CD8-positive, alpha-beta memory T cell (primary cell): ENCODE results near the gene CAMK1D. TPM values are rescaled to one million over a fixed set of nuclear protein-coding genes. Genes with fewer than 3 reads are reported as not detected.

Experiments used
- CTCF ChIA-PET: fragments of 350-600 bp; sonication (Branson Sonifier 250); formaldehyde crosslinking; loops from one replicate; lab custom pipeline; 2021; ENCODE audit warnings: antibody characterized with exemption; lab: Charles Lee
- POLR2A ChIA-PET: fragments of 350-600 bp; sonication (Branson Sonifier 250); formaldehyde crosslinking; loops from one replicate; lab custom pipeline; 2021; ENCODE audit warnings: antibody characterized with exemption; lab: Charles Lee
- DNase-seq, 5 donors: peaks; one replicate each; pipeline versions ENCODE4 v3.0.0 to v3.0.0-alpha.2; 2020 to 2022; ENCODE audit warnings: mixed read lengths in 1 of 5
- H3K27ac ChIP-seq: one replicate; pipeline ENCODE4 v1.7.0; 2013; ENCODE audit warnings: low read depth, mild to moderate bottlenecking, low read length, moderate library complexity
- H3K27me3 ChIP-seq: 2 replicates; pipeline ENCODE4 v1.7.0; 2013; ENCODE audit warnings: low read length, mild to moderate bottlenecking; ENCODE audit not compliant: insufficient read depth, poor library complexity, severe bottlenecking
- H3K36me3 ChIP-seq: 2 replicates; pipeline ENCODE4 v1.7.0; 2013; ENCODE audit warnings: mild to moderate bottlenecking, low read length, moderate library complexity; ENCODE audit not compliant: insufficient read depth
- H3K4me1 ChIP-seq: 2 replicates; pipeline ENCODE4 v1.7.0; 2013; ENCODE audit warnings: mild to moderate bottlenecking, low read length, moderate library complexity; ENCODE audit not compliant: insufficient read depth
- H3K4me3 ChIP-seq: 2 replicates; pipeline ENCODE4 v1.7.0; 2013; ENCODE audit warnings: mild to moderate bottlenecking, low read length
- H3K9me3 ChIP-seq: 2 replicates; pipeline ENCODE4 v1.7.0; 2013; ENCODE audit warnings: mild to moderate bottlenecking, low read length
- H3K27ac Mint-ChIP-seq, 8 donors: one replicate each; pipeline ENCODE4 v1.8.0; 2020 to 2021; ENCODE audit warnings: mixed read lengths in 8 of 8, mild to moderate bottlenecking in 6 of 8, inconsistent platforms in 3 of 8, moderate library complexity in 3 of 8
- H3K27me3 Mint-ChIP-seq, 2 donors: one replicate each; pipeline ENCODE4 v1.8.0; 2020 to 2021; ENCODE audit warnings: mixed read lengths in 2 of 2, mild to moderate bottlenecking in 1 of 2, moderate library complexity in 1 of 2
- H3K36me3 Mint-ChIP-seq, 3 donors: one replicate each; pipeline ENCODE4 v1.8.0; 2020 to 2021; ENCODE audit warnings: mixed read lengths in 3 of 3, inconsistent platforms in 1 of 3, mild to moderate bottlenecking in 1 of 3
- H3K4me1 Mint-ChIP-seq, 3 donors: one replicate each; pipeline ENCODE4 v1.8.0; 2020 to 2021; ENCODE audit warnings: mixed read lengths in 3 of 3, inconsistent platforms in 1 of 3, mild to moderate bottlenecking in 1 of 3
- H3K4me3 Mint-ChIP-seq, 7 donors: one replicate each; pipeline ENCODE4 v1.8.0; 2020 to 2021; ENCODE audit warnings: mixed read lengths in 7 of 7, mild to moderate bottlenecking in 6 of 7, moderate library complexity in 4 of 7, inconsistent platforms in 2 of 7
- H3K9me3 Mint-ChIP-seq, 5 donors: one replicate each; pipeline ENCODE4 v1.8.0; 2020 to 2022; ENCODE audit warnings: mixed read lengths in 5 of 5, mild to moderate bottlenecking in 3 of 5, moderate library complexity in 2 of 5, inconsistent platforms in 1 of 5
- polyA plus RNA-seq: library from polyadenylated mRNA; unstranded; fragments of 300-500 nt; fragmentation: Illumina TruSeq; gene quantifications from one replicate; pipeline ENCODE4 v1.2.3, GENCODE V29; 2021
- total RNA-seq, 2 experiments: library from RNA; stranded (reverse); gene quantifications; one replicate each; pipeline ENCODE4 v1.2.3, GENCODE V29; 2021

The CAMK1D gene
- total and polyA plus RNA-seq, 3 experiments from 2014 or later, result 8.9 to 15.1 (median 10.0) TPM

DNA sequence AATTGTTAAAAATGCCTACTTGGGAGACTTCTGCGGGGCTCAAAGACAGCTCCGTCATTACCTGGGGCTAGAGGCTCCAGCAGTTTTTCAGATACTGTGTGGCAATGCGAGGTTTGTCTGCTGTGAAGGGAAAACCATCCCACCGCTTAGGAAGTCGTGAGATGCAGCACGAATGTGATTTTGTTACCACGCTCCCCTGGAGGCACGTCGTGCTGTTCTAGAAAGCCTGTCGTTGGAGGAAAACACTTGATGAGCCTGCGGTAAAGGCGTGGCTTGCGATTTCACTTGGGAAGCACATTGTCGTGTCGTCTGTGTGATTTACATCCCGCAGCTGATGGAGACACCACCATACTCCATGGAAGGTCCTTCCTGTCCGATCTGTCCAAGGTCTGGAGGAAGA is 39.3 kb downstream of the CAMK1D start:
- DNase-seq, result no peak
- Histone ChIP-seq H3K27me3 (no peaks in the 10 kb centered on the region), H3K36me3 (no peaks in the 10 kb centered on the region), H3K27ac (no peak overlapping the region), H3K9me3 (no peaks in the 10 kb centered on the region), H3K4me3 (no peak overlapping the region), H3K4me1 (no peaks in the 10 kb centered on the region)
- H3K4me1 Mint-ChIP-seq, result peaks cover 13 to 36% (median 30%) of the 10 kb centered on the region in 3 donors
- no peak overlapping the region for H3K27ac Mint-ChIP-seq
- peaks cover 0 to 9% (median 4%) of the 10 kb centered on the region in 3 donors for H3K36me3 Mint-ChIP-seq
- no peak overlapping the region for H3K4me3 Mint-ChIP-seq
- CTCF ChIA-PET, result no interaction called here
- POLR2A ChIA-PET, result no interaction called here
- H3K27me3 Mint-ChIP-seq, result no peaks in the 10 kb centered on the region
- H3K9me3 Mint-ChIP-seq, result peaks cover 0 to 12% (median 2%) of the 10 kb centered on the region in 5 donors

DNA sequence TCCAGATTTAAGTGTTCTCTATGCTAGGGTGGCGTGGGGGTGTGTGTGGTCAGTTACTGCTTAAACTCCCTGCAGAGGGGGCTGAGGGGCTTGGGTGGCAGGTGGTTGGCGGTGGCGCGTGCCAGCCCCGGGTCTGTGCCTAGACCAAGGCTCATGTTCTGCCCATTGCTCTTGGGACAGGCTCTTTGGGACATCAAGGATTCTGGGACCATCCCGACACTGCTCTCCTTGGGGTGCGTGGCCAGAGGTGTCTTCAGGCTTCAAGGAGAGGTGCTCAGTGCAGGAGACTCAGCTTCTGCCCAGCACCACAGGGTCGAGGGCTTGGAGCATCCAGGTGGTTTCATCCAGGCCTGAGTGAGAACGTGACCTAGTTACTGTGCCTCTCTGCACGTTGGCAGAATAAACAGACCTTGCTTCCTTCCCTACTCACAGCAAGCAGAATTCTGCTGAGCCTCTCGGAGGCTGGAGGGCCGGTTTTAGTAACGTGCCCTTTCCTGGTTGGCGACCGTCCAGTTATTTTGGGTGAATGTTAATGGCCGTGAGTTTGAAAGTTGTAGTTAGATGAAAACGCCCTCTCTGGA is 39.9 kb downstream of the CAMK1D start:
- Histone ChIP-seq H3K4me1 (no peaks in the 10 kb centered on the region), H3K27ac (no peak overlapping the region), H3K9me3 (no peaks in the 10 kb centered on the region), H3K27me3 (no peaks in the 10 kb centered on the region), H3K36me3 (no peaks in the 10 kb centered on the region), H3K4me3 (no peak overlapping the region)
- Mint-ChIP-seq H3K9me3 (peaks cover 0 to 8% (median 2%) of the 10 kb centered on the region in 5 donors), H3K4me3 (peak overlapping the region in 1 of 7 donors; percentile 27), H3K36me3 (peaks cover 0 to 8% (median 4%) of the 10 kb centered on the region in 3 donors), H3K4me1 (peaks cover 13 to 36% (median 30%) of the 10 kb centered on the region in 3 donors), H3K27ac (peak overlapping the region in 1 of 8 donors; percentile 44), H3K27me3 (no peaks in the 10 kb centered on the region)
- ChIA-PET CTCF (no interaction called here), POLR2A (no interaction called here)
- no peak for DNase-seq

DNA sequence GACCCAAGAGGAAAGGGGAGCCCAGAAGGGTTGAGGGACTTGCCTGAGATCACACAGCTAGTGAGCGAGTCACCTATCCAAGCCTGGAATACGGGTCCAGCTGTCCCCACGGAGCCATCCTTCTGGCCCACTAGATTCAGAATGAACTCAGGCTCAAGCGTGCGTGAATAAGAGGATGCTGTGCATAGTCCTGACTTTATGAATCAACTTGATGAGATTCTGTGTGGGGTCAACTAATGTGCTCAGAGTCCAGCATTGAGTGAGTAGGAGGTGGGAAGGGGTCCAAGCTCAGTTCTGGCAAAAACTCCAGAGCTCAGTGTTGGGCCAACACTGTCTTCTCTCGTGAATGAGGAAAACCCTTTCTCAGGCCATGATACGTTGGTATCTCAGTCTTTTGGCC is 41.4 kb downstream of the CAMK1D start:
- ChIA-PET POLR2A (interaction anchor here (0.8 kb wide), 1 partner anchor 44 kb away, joined by 3 read pairs; no protein-coding TSS in a partner anchor), CTCF (interaction anchor here (1.0 kb wide), 1 partner anchor 67 kb away, joined by 3 read pairs; no protein-coding TSS in a partner anchor)
- H3K27me3 ChIP-seq, result no peaks in the 10 kb centered on the region
- no peaks in the 10 kb centered on the region for H3K9me3 Mint-ChIP-seq
- no peak for DNase-seq
- peaks cover 0 to 2% (median 0%) of the 10 kb centered on the region in 3 donors for H3K36me3 Mint-ChIP-seq
- peaks cover 13 to 40% (median 21%) of the 10 kb centered on the region in 3 donors for H3K4me1 Mint-ChIP-seq
- no peaks in the 10 kb centered on the region for H3K36me3 ChIP-seq
- H3K4me3 ChIP-seq, result no peak overlapping the region
- peak overlapping the region in 2 of 8 donors; percentile 13 to 39 for H3K27ac Mint-ChIP-seq
- H3K4me1 ChIP-seq, result no peaks in the 10 kb centered on the region
- H3K27me3 Mint-ChIP-seq, result no peaks in the 10 kb centered on the region
- H3K9me3 ChIP-seq, result no peaks in the 10 kb centered on the region
- H3K27ac ChIP-seq, result no peak overlapping the region
- H3K4me3 Mint-ChIP-seq, result no peak overlapping the region

DNA sequence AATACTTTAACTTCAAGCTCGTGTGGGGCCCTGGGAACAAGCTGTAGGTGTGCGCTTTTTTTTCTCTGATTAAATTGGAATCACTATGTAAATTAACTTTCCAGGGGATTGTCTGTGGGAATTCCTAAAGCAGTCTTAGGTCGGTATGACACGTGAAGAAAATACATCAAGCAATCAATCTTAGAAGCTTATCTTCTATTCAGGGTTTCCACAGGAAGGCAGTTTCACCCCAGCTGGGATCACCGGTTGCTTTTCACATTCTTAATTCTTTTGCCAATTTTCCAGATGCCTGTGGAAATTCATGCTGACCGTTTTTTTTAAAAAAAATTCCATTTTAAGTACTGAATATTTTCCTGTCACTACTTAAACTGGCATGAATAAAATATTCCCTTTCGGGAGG is 41.9 kb downstream of the CAMK1D start:
- ChIA-PET POLR2A (interaction anchor here (0.8 kb wide), 1 partner anchor 44 kb away, joined by 3 read pairs; no protein-coding TSS in a partner anchor), CTCF (interaction anchor here (1.0 kb wide), 1 partner anchor 68 kb away, joined by 3 read pairs; no protein-coding TSS in a partner anchor)
- Histone ChIP-seq H3K27me3 (no peaks in the 10 kb centered on the region), H3K4me1 (no peaks in the 10 kb centered on the region), H3K4me3 (no peak overlapping the region), H3K36me3 (no peaks in the 10 kb centered on the region), H3K9me3 (no peaks in the 10 kb centered on the region), H3K27ac (no peak overlapping the region)
- no peak overlapping the region for H3K4me3 Mint-ChIP-seq
- H3K27me3 Mint-ChIP-seq, result no peaks in the 10 kb centered on the region
- peak overlapping the region in 1 of 8 donors; percentile 64 for H3K27ac Mint-ChIP-seq
- H3K36me3 Mint-ChIP-seq, result peaks cover 0 to 2% (median 0%) of the 10 kb centered on the region in 3 donors
- no peak for DNase-seq
- H3K9me3 Mint-ChIP-seq, result no peaks in the 10 kb centered on the region
- peaks cover 14 to 40% (median 22%) of the 10 kb centered on the region in 3 donors for H3K4me1 Mint-ChIP-seq

DNA sequence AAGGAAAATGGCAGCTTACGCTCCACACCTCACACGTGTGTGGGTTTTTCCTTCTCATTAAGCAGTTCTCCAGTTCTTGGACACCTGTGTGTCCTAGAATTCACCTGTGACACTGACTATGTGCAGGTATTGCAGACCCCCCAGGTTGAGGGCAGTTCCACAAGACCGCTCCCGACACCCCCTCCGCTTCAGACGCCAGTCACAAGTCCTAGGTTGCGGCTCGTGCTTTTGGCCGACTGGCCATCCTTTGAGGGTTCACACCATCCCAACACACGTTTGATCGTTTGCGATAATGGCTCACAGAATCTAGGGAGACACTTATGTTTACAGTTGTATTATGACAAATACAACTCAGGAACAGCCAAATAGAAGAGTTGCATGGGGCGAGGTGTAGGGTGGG is 44.5 kb downstream of the CAMK1D start:
- peaks cover 21 to 34% (median 31%) of the 10 kb centered on the region in 3 donors for H3K4me1 Mint-ChIP-seq
- H3K27me3 ChIP-seq, result no peaks in the 10 kb centered on the region
- no peak overlapping the region for H3K27ac ChIP-seq
- H3K9me3 ChIP-seq, result no peaks in the 10 kb centered on the region
- H3K27me3 Mint-ChIP-seq, result no peaks in the 10 kb centered on the region
- no peak for DNase-seq
- CTCF ChIA-PET, result no interaction called here
- no peak overlapping the region for H3K4me3 ChIP-seq
- no peaks in the 10 kb centered on the region for H3K36me3 ChIP-seq
- POLR2A ChIA-PET, result no interaction called here
- H3K4me1 ChIP-seq, result no peaks in the 10 kb centered on the region
- H3K9me3 Mint-ChIP-seq, result no peaks in the 10 kb centered on the region
- no peak overlapping the region for H3K4me3 Mint-ChIP-seq
- peaks cover 0 to 2% (median 0%) of the 10 kb centered on the region in 3 donors for H3K36me3 Mint-ChIP-seq
- H3K27ac Mint-ChIP-seq, result peak overlapping the region in 1 of 8 donors; percentile 74

DNA sequence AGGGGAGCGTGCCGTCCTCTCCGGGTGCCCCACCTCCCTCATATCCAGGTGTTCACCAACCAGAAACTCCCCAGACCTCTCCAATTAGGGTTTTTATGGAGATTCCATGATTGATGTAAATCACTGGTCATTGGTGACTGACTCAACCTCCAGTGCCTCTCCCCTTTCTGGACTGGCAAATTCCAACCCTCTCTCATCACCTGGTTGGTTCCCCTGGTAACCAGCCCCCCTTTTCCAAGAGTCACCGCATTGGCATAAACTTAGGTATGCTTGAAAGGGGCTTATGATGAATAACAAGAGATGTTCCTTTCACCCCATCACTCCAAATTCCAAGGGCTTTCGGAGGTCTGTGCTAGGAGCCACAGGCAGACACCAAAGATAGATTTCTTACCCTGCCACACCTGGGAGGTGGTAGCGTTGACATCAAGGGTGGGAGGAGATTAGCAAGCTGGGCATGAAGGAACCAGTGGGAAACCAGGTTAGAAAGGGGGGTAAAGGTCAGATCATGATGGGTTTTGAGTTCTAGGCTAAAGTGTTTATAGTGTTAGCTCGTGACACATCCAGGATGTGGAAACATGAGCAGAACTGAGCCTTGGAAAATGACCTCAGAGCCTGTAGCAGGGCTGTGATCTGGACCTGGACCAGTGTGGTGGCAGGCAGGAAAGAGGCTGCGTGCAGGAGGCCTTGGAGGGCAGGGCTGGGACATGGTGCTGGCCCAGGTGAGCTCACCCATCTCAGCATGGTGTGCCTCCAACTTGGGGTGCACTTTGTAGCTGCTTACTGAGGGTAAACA is 45.1 kb downstream of the CAMK1D start:
- H3K27me3 ChIP-seq, result no peaks in the 10 kb centered on the region
- Mint-ChIP-seq H3K27ac (peak overlapping the region in 2 of 8 donors; percentile 59 to 66), H3K36me3 (peaks cover 0 to 2% (median 0%) of the 10 kb centered on the region in 3 donors), H3K4me3 (no peak overlapping the region), H3K27me3 (no peaks in the 10 kb centered on the region), H3K9me3 (no peaks in the 10 kb centered on the region), H3K4me1 (peaks cover 21 to 33% (median 27%) of the 10 kb centered on the region in 3 donors)
- CTCF ChIA-PET, result no interaction called here
- POLR2A ChIA-PET, result interaction anchor here (0.7 kb wide), 1 partner anchor 43 kb away, joined by 4 read pairs; no protein-coding TSS in a partner anchor
- DNase-seq, result no peak
- H3K9me3 ChIP-seq, result no peaks in the 10 kb centered on the region
- no peak overlapping the region for H3K27ac ChIP-seq
- H3K4me1 ChIP-seq, result no peaks in the 10 kb centered on the region
- H3K4me3 ChIP-seq, result no peak overlapping the region
- no peaks in the 10 kb centered on the region for H3K36me3 ChIP-seq

DNA sequence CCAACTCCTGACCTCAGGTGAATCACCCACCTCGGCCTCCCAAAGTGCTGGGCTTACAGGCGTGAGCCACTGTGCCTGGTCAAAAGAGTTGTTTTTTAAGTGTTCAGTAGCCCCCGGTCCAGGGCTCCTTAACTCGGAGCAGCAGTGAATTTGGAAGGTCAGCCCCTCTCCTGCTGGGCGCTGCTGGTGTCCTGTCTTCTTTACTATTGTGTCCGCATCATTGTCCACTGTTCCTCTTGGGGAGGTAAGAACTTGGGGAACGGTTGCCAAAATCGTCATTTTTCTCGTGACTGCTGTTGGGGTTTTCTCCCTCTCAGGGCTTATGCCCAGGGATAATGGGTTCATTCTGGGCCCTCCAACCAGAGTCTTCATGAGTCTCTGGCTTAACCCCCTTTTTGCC is 46.7 kb downstream of the CAMK1D start:
- Mint-ChIP-seq H3K9me3 (no peaks in the 10 kb centered on the region), H3K4me3 (no peak overlapping the region), H3K36me3 (peaks cover 0 to 2% (median 0%) of the 10 kb centered on the region in 3 donors), H3K27me3 (no peaks in the 10 kb centered on the region), H3K4me1 (peaks cover 12 to 22% (median 16%) of the 10 kb centered on the region in 3 donors), H3K27ac (peak overlapping the region in 1 of 8 donors; percentile 77)
- H3K36me3 ChIP-seq, result no peaks in the 10 kb centered on the region
- no peaks in the 10 kb centered on the region for H3K9me3 ChIP-seq
- no peaks in the 10 kb centered on the region for H3K27me3 ChIP-seq
- CTCF ChIA-PET, result no interaction called here
- DNase-seq, result no peak
- POLR2A ChIA-PET, result no interaction called here
- no peak overlapping the region for H3K27ac ChIP-seq
- no peaks in the 10 kb centered on the region for H3K4me1 ChIP-seq
- no peak overlapping the region for H3K4me3 ChIP-seq

DNA sequence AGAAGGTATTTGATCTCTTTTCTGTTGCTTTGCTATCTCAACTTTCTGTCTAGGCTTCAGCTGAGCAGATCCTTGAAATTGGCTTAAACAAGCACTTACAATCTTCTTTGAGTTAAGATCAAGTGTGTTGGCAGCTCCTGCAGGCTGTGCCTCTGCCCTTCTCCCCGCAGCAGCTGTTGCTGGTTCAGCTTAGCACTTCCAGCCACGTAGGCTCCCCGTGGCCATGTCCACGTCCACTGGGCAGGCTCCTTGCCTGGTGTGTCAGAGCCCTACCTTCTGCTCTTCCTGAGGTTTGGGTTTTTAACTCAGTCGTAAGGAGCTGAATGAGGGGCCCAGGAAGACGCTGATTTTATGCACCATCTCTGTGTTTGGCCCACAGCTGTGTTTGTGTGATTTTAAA is 47.2 kb downstream of the CAMK1D start:
- CTCF ChIA-PET, result no interaction called here

More for the DNA sequence above, 47.2 kb downstream of the CAMK1D start:
- no peaks in the 10 kb centered on the region for H3K9me3 ChIP-seq
- no peaks in the 10 kb centered on the region for H3K27me3 ChIP-seq
- no peaks in the 10 kb centered on the region for H3K36me3 ChIP-seq
- no peaks in the 10 kb centered on the region for H3K4me1 ChIP-seq
- H3K27ac ChIP-seq, result no peak overlapping the region
- POLR2A ChIA-PET, result no interaction called here
- Mint-ChIP-seq H3K4me3 (no peak overlapping the region), H3K27ac (peak overlapping the region in 1 of 8 donors; percentile 77), H3K9me3 (no peaks in the 10 kb centered on the region), H3K4me1 (peaks cover 12 to 21% (median 16%) of the 10 kb centered on the region in 3 donors), H3K36me3 (peaks cover 0 to 2% (median 0%) of the 10 kb centered on the region in 3 donors), H3K27me3 (no peaks in the 10 kb centered on the region)
- DNase-seq, result no peak
- no peak overlapping the region for H3K4me3 ChIP-seq
